GM18870 (cell line): Measurements from ENCODE around the gene SYNGAP1.

Source experiments
- ATAC-seq: cut with Tn5 transposase; IDR thresholded peaks from one replicate; pipeline ENCODE4 v1.9.1; 2021; ENCODE audit warnings: moderate library complexity; ENCODE audit not compliant: unreplicated experiment

Gene SYNGAP1

GRCh38 chr6:33420491-33421343 is 852 bp downstream of the SYNGAP1 start:
- ATAC-seq, result no peak

DNA sequence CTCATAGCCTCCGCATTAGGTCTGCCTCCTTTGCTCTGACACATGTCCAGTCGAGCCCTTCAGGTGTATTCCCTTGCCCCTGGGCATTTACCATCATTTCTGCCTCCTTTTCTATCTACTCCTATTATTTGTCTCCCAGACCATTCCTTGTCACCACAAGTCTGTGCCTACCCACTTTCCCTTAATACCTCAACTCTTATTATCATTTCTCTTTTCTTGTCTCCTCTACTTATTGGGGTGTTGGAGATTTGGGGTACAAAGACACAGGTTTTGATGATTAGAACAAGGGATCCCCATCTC is 1.4 kb downstream of the SYNGAP1 start:
- ATAC-seq, result no peak

DNA sequence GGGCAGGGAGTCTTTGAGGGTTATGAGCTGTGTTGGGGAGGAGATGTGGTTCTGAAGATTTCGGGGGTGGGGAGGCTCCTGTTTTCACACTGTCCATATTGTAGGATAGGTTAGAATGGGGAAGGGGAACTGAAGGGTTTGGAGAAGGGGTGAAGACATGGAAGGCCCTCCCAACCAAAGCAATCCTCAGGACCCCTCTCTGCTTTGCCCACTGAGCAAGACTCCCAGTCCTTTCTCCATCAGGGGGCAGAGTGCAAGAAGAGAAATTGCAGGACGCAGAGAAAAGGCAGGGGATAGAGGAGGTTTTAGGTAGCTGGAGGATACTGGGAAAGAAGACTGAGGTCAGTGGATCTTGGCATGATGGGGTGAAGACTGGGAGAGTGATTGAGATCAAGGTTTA is 3.9 kb downstream of the SYNGAP1 start:
- no peak for ATAC-seq

GRCh38 chr6:33424855-33425667 is 5.2 kb downstream of the SYNGAP1 start:
- ATAC-seq, result no peak

- ATAC-seq, result no peak
These were observed 6.1 kb downstream of the SYNGAP1 start for GRCh38 chr6:33425668-33426577.

DNA sequence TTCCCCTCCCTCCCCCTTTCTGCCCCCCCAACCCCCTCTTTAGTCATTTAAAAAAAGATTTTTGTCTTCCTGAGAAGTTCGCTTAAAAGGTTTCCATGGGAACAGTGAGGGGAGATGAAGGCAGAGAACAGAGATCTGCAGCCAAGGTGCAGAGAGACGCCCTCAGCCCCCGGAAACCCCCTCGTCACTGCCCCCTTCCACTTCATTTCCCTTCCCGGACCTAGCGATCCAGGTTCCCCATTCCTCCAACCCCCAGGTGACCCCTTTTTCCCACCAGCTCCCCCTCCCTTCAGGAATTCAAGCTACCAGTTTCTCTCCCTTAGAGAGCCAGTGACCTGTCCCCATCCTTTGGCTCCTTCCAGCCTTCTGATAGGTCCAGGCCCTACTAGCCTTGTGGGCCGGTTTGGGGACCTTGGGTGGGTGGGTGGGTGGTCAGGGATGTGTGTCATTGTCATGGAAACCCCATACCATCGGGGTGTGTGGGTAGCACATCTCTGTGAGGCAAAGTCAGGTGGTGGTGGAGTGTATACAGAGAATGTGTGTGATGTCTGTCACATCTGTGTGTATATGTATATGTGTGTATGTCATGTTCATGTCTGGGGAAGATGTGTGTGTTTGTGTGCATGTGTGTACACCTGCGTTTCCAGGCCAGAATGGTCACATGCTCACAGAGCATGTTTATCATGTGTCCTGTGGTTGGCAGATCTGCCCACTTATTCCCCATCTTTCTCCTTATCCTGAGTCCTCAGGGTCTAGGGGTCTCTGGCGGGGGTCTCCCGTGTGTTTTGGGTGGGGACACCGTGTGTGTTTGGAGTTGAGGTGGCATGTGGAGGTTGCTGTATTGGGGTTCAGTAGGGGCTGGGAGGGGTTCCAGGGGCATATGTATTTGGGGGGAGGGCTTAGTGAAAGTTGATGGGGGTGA is 7.0 kb downstream of the SYNGAP1 start:
- ATAC-seq, result no peak

DNA sequence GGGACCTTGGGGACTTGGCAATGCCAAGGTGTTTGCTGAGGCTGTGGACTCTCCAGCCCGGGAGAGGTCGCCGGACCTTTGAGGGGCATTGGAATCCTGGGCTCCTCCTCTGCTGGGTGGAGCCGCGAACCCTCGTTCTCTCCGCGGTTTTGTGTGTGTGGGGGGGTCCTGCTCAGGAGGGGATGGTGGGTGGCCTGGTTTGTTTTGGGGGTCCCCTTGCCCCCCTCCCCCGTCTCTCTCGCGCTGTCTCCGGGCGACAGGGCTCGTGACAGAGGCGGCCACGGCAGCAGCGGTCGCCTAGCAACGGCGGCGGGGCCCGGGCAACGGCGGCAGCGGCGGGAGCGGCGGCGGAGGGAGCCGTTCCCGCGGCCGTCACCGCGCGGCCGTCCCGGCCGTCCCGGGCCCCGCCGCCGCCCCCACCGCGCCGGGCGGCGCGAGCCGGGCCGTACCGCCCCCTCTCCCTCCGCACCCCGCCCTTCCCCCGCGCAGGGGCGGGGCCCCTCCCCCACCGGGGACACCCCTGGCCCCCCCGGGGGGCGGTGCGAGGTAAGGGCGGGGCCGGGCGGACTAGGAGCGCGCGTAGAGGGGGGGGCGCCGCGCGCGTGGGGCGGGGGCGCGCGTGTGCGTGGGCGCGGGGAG is 7.8 kb downstream of the SYNGAP1 start:
- ATAC-seq, result no peak

DNA sequence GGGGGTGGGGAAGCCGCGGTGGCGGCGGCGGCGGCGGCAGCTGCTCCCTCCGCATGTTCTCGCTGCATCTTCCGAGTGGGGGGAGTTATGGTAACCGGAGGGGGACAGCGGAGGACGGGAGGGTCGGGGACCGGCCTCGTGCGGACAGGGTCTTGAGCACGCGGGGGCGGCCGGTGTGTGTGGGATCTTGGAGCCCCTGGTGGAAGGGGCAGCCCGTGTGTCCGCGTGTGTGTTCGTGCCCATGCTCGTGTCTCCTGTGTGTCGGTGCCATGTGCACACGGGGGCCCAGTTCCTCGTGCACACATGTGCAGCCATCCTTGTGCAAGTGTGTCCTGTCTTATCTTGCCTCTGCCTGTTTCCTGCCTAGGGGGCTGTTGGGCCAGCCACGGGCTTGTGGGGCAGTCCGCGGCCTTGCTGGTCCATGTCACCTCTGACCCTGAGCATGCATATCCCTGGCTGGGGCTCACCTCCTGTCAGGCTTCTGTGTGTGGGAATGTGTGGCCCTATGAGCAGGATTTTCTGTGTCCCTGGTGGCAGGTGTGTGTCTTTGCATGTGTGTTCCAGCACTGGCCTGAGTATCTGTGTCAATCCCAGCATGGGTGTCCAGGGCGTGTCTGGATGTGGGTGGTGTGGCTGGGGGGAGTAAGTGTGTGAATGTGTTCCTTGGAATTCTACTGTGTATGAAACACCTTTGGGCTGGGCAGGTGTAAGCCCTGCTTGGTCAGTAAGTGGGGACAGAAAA is 8.5 kb downstream of the SYNGAP1 start:
- ATAC-seq, result no peak

GRCh38 chr6:33428966-33429749 is 9.3 kb downstream of the SYNGAP1 start:
- no peak for ATAC-seq

- no peak for ATAC-seq
These were observed 9.8 kb downstream of the SYNGAP1 start for GRCh38 chr6:33429750-33430052.

GRCh38 chr6:33430334-33430733 is 10.5 kb downstream of the SYNGAP1 start:
- no peak for ATAC-seq

DNA sequence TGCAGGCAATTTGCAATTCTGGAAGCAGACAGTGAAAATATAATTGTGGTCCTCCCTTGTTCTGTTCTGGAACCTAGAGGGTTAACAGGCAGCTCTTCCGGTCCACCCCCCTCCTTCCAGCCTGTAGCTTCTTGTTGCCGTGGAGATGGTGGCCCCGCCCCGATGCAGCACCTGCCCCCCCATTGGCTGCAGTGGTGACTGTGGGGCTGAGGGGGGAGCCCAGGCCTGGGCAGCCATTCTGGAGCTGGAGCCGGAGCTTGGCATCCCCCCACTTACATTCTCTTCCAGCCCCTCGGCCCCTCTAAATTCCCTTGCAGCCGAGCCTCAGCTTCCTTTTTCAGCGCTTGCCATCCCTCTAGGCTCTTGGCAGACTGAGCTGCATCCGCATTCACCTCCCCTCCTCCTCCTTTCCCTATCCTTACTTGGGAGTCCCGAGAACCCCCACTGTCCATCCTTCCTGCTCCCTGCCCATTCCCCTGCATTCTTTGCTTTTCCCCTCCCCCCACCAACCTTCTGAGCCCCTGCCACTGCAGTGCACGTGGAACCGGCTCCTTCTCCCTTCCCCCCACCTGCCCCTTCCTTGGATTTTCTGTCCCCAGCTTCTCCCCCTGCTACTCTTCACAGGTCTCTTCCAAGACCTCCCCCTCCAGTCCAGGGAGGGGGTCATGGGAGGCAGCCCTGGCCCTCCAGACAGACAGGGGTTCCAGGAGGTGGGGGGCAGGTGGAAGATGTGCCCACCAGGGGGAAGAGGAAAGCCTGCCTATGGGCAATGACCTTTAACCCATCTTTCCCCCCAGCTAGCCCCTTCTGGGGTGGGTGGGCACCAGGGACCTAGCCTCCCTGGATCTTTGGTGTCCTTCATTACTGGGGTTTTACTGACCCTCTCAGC is 11.4 kb downstream of the SYNGAP1 start:
- ATAC-seq, result no peak

DNA sequence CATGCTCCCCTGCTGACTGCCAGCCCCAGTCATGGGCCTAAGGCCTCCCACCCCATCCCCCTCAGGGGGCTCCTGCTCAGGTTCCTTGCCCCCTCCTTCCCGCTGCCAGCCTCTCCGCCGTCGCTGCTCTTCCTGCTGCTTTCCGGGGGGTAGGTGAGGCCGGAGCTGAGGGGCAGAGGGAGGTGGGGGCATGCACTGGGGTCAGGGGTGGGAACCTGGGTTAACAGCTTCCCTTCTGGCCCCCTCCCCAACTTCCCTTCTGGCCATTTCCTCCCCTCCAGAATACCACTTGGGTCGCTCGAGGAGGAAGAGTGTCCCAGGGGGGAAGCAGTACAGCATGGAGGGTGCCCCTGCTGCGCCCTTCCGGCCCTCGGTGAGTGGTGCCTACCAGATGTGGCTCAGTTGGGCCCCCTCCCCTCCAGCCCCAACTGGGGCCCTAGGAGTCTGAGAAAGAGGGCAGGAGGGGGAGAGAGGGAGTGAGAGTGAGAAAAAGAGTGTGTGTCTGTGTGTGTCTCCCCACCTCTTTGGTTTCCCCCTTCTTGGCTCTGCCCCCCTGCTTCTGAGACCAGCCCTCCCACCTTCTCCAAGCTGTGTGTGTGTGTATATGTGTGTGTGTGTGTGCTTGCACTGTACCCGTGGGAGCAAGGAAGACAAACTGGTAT is 12.1 kb downstream of the SYNGAP1 start:
- no peak for ATAC-seq

DNA sequence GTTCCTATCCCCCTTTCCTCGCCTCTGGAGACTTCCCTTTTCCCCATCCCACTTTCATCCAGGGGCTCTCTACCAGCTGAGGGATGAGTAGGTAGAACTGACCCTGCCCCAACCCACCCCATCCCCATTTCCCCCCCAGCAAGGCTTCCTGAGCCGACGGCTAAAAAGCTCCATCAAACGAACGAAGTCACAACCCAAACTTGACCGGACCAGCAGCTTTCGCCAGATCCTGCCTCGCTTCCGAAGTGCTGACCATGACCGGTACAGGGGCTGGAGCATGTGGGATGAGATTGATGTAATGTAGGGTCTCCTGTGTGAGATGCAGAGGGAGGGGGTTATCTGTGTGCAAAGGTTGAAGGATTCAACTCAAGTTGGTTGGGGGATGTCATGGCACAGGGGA is 12.7 kb downstream of the SYNGAP1 start:
- no peak for ATAC-seq

DNA sequence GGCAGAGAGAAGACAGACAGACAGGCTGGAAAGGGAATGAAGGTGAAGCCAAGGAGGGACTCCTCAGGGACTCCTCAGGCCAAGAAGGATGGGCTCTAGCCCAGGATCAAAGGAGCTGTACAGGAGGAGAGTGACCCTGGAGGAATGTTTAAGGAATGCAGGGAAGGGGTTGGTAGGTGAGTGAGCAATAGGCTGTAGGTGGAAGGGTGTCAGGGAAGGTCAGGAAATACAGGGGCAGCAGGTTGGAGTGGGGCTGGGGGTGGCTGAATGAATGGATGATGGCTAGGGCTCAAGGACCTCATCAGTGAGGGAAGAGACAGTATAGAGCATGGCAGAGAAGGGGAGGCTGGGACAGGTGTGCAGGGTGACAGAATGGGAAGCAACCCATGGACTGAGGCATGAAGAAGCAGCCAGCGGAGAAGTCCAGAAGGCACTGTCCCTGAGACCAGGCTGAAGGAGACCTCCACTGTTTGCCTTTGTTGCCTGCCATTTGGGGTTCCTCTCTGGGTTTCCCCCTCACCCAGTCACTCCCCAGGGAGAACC is 13.2 kb downstream of the SYNGAP1 start:
- no peak for ATAC-seq

DNA sequence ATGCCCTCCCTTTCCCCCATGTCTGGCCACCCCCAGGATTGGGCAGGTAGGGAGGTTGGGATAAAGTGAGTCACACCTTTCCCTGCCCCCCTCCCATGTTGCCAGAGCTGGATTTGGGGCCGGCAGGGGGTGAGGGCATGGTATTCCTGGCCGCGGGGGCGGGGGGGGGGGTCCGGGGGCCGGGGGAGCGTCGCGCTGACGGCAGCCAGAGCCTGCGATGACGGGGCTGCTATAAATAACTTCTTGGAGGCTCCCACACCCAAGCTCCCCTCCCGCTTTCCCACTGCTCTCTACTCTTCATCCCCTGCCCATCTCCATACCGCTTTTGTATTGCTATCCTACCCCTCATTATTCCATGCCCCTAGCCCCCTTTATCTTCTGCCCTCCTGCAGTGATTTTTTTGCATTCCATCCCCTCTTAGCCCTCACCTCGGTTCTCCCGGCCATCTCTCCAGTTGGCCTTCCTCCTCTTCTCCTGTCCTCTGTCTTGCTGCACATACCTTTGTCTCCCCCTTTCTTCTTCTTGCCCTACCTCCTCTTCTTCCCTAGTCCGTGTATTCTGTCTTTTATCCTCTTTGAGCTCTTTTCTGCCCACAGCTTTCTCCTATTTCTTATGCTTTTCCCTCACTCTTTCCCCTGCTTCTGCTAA is 13.8 kb downstream of the SYNGAP1 start:
- ATAC-seq, result no peak
